AG09309 (cell line): ENCODE data around the gene CDKAL1.

Experiments
- DNase-seq: peaks from one replicate; pipeline ENCODE4 v3.0.0-alpha.2; 2010; ENCODE audit warnings: low read depth
- H3K4me3 ChIP-seq: 2 replicates; pipeline ENCODE4 v1.5.1; 2011; ENCODE audit warnings: mild to moderate bottlenecking, low read depth, low read length, moderate library complexity; ENCODE audit not compliant: control insufficient read depth
- CTCF ChIP-seq: IDR thresholded peaks from 2 replicates; pipeline ENCODE4 v1.5.1; 2011; ENCODE audit warnings: mild to moderate bottlenecking, low read depth, low read length, inconsistent platforms; ENCODE audit not compliant: insufficient read depth, control insufficient read depth; ENCODE audit errors: missing control alignments

Gene CDKAL1

GRCh38 chr6:20566109-20566508 lies 31.9 kb downstream of the CDKAL1 start:
- TF ChIP-seq CTCF, result no peak
- DNase-seq, result no peak
- H3K4me3 ChIP-seq, result no peak overlapping the region

- TF ChIP-seq CTCF, result no peak
- no peak overlapping the region for H3K4me3 ChIP-seq
- no peak for DNase-seq
These were observed 34.8 kb downstream of the CDKAL1 start for GRCh38 chr6:20569000-20569610.

- no peak for TF ChIP-seq CTCF
- DNase-seq, result no peak
- no peak overlapping the region for H3K4me3 ChIP-seq
These were observed 37.0 kb downstream of the CDKAL1 start for GRCh38 chr6:20571261-20571660.

- TF ChIP-seq CTCF, result no peak
- no peak for DNase-seq
- H3K4me3 ChIP-seq, result no peak overlapping the region
These were observed 38.0 kb downstream of the CDKAL1 start for GRCh38 chr6:20572288-20572687.

- peak; percentile 28 for DNase-seq
These were observed 38.7 kb downstream of the CDKAL1 start for GRCh38 chr6:20572940-20573339.

GRCh38 chr6:20574355-20574754 lies 40.1 kb downstream of the CDKAL1 start:
- H3K4me3 ChIP-seq, result no peak overlapping the region
- TF ChIP-seq CTCF, result no peak
- no peak for DNase-seq

More at GRCh38 chr6:20572940-20573339, 38.7 kb downstream of the CDKAL1 start:
- H3K4me3 ChIP-seq, result no peak overlapping the region
- no peak for TF ChIP-seq CTCF
